GM12801 (cell line): ENCODE measurements around the gene MUSTN1.

ENCODE experiments used
- CTCF ChIP-seq: IDR thresholded peaks from one replicate; pipeline ENCODE4 v1.5.1; 2011; ENCODE audit warnings: control low read depth; ENCODE audit not compliant: insufficient read length; ENCODE audit errors: extremely low read depth

Gene MUSTN1

GRCh38 chr3:52813810-52814209 lies 21.0 kb downstream of the MUSTN1 start:
- no peak for TF ChIP-seq CTCF

GRCh38 chr3:52811452-52812011 lies 23.3 kb downstream of the MUSTN1 start:
- no peak for TF ChIP-seq CTCF

- no peak for TF ChIP-seq CTCF
Observed at GRCh38 chr3:52810923-52811322, 23.9 kb downstream of the MUSTN1 start.

GRCh38 chr3:52809662-52810377 lies 25.0 kb downstream of the MUSTN1 start:
- TF ChIP-seq CTCF = no peak

- TF ChIP-seq CTCF = no peak
Observed at GRCh38 chr3:52809149-52809548, 25.7 kb downstream of the MUSTN1 start.

GRCh38 chr3:52805270-52806039 lies 29.4 kb downstream of the MUSTN1 start:
- no peak for TF ChIP-seq CTCF

GRCh38 chr3:52801839-52802238 lies 33.0 kb downstream of the MUSTN1 start:
- no peak for TF ChIP-seq CTCF
